Measurements from ENCODE around the gene SOX8. TPM values are rescaled to one million over a fixed set of nuclear protein-coding genes. Genes with fewer than 3 reads are reported as not detected.

SOX8 gene
- total and polyA plus RNA-seq, 7 experiments from 2014 or later = 0.07 to 5.4 (median 3.1) TPM

DNA sequence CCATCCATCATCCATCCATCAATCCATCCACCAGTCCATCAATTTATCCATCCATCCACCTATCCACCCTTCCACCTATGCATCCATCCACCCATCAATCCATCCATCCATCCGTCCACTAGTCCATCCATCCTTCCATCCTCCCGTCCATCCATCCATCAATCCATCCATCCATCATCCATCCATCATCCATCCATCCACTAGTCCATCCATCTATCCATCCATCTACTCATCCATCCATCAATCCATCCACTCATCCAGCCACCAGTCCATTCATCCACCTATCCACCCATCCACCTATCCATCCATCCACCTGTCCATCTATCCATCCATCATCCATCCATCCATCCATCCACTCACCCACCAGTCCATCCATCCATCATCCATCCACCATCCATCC is 51.0 kb downstream of the SOX8 start:
- POLR2A ChIA-PET = no interaction called here
- intact Hi-C loops (cut with micrococcal nuclease) = no loop called here
- peaks cover 0 to 3% (median 0%) of the 10 kb centered on the region in 7 donors for H3K4me1 Mint-ChIP-seq
- H3K9me3 Mint-ChIP-seq = no peaks in the 10 kb centered on the region
- Histone ChIP-seq H3K4me1 (ENCODE audit: control insufficient read depth in 2 of 2, insufficient read depth in 2 of 2, low read length in 2 of 2) (no peaks in the 10 kb centered on the region), H3K9me3 (ENCODE audit: control insufficient read depth in 2 of 3, low read length in 3 of 3) (no peaks in the 10 kb centered on the region), H3K4me3 (ENCODE audit: low read length) (no peak overlapping the region), H3K27ac (ENCODE audit: low read depth, low read length) (no peak overlapping the region), H3K27me3 (ENCODE audit: control insufficient read depth in 2 of 2, insufficient read depth in 2 of 2, low read length in 2 of 2) (no peaks in the 10 kb centered on the region), H3K36me3 (ENCODE audit: control insufficient read depth in 2 of 3, insufficient read depth in 3 of 3, low read length in 3 of 3) (no peaks in the 10 kb centered on the region)
- H3K27ac Mint-ChIP-seq = no peak overlapping the region
- no peaks in the 10 kb centered on the region for H3K36me3 Mint-ChIP-seq
- H3K4me3 Mint-ChIP-seq = no peak overlapping the region
- CTCF ChIA-PET = no interaction called here
- ATAC-seq (no peak), DNase-seq (no peak)
- peaks cover 0 to 15% (median 5%) of the 10 kb centered on the region in 5 donors for H3K27me3 Mint-ChIP-seq

DNA sequence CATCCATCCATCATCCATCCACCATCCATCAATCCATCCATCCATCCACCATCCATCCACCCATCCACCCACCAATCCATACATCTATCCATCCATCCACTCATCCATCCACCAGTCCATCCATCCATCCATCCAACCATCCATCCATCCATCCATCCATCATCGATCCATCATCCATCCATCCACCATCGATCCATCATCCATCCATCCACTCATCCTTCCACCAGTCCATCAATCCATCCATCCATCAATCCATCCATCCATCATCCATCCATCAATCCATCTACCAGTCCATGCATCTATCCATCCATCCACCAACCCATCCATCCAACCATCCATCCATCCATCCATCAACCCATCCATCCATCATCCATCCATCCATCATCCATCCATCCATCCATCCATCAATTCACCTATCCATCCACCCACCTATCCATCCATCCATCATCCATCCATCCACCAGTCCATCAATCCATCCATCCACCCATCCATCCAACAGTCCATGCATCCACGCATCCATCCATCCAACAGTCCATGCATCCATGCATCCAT is 51.6 kb downstream of the SOX8 start:
- Mint-ChIP-seq H3K27ac (no peak overlapping the region), H3K27me3 (peaks cover 0 to 12% (median 5%) of the 10 kb centered on the region in 5 donors), H3K9me3 (no peaks in the 10 kb centered on the region), H3K36me3 (no peaks in the 10 kb centered on the region), H3K4me1 (peaks cover 0 to 3% (median 0%) of the 10 kb centered on the region in 7 donors), H3K4me3 (no peak overlapping the region)
- CTCF ChIA-PET = no interaction called here
- H3K27me3 ChIP-seq (ENCODE audit: control insufficient read depth in 2 of 2, insufficient read depth in 2 of 2, low read length in 2 of 2) = no peaks in the 10 kb centered on the region
- H3K36me3 ChIP-seq (ENCODE audit: control insufficient read depth in 2 of 3, insufficient read depth in 3 of 3, low read length in 3 of 3) = no peaks in the 10 kb centered on the region
- intact Hi-C loops (cut with micrococcal nuclease) = no loop called here
- no peak overlapping the region for H3K4me3 ChIP-seq (ENCODE audit: low read length)
- no peak overlapping the region for H3K27ac ChIP-seq (ENCODE audit: low read depth, low read length)
- POLR2A ChIA-PET = interaction anchor here (0.9 kb wide), 1 partner anchor 13 kb away, joined by 4 read pairs; no protein-coding TSS in a partner anchor
- no peak for DNase-seq
- H3K4me1 ChIP-seq (ENCODE audit: control insufficient read depth in 2 of 2, insufficient read depth in 2 of 2, low read length in 2 of 2) = no peaks in the 10 kb centered on the region
- ATAC-seq = no peak
- no peaks in the 10 kb centered on the region for H3K9me3 ChIP-seq (ENCODE audit: control insufficient read depth in 2 of 3, low read length in 3 of 3)

DNA sequence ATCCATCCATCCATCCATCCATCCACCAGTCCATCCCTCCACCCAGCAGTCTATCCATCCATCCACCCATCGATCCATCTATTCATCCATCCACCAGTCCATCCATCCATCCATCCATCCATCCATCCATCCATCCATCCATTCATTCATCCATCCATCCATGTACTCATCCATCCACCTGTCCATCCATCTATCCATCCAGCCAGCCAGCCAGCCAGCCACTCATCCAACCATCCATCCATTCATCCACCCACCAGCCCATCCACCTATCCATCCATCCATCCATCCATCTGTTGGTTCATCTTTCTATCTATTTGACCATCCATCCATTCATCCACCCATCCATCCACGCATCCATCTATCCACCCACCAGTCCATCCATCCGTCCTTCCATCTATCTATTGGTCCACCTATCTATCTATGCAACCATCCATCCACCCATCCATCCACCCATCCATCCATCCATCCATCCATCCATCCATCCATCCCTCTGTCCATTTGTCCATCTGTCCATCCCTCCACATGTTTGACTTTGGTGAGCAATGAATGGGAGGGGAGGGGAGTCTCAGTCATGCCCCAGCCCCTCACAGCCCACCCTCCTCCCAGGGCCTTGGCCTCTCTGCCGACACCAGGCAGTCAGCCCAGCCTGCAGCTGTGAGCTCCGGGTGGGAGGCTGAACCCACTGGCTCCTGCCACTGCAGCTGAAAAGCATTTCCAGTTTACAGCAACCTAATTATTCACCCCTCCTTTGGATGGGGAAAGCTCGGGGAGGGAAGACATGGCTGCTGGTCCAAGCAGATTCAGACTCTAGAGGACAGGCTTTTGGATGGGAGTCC is 52.9 kb downstream of the SOX8 start:
- DNase-seq (no peak), ATAC-seq (no peak)
- no peaks in the 10 kb centered on the region for H3K4me1 ChIP-seq (ENCODE audit: control insufficient read depth in 2 of 2, insufficient read depth in 2 of 2, low read length in 2 of 2)
- H3K4me3 Mint-ChIP-seq = no peak overlapping the region
- H3K4me1 Mint-ChIP-seq = peaks cover 0 to 1% (median 0%) of the 10 kb centered on the region in 7 donors
- intact Hi-C loops (cut with micrococcal nuclease) = no loop called here
- H3K27me3 ChIP-seq (ENCODE audit: control insufficient read depth in 2 of 2, insufficient read depth in 2 of 2, low read length in 2 of 2) = no peaks in the 10 kb centered on the region
- no peaks in the 10 kb centered on the region for H3K9me3 Mint-ChIP-seq
- no peak overlapping the region for H3K27ac ChIP-seq (ENCODE audit: low read depth, low read length)
- POLR2A ChIA-PET = interaction anchor here (0.9 kb wide), 1 partner anchor 14 kb away, joined by 4 read pairs; no protein-coding TSS in a partner anchor
- no peak overlapping the region for H3K4me3 ChIP-seq (ENCODE audit: low read length)
- CTCF ChIA-PET = no interaction called here
- H3K27me3 Mint-ChIP-seq = peaks cover 0 to 5% (median 2%) of the 10 kb centered on the region in 5 donors
- H3K27ac Mint-ChIP-seq = no peak overlapping the region
- no peaks in the 10 kb centered on the region for H3K36me3 Mint-ChIP-seq
- H3K9me3 ChIP-seq (ENCODE audit: control insufficient read depth in 2 of 3, low read length in 3 of 3) = no peaks in the 10 kb centered on the region
- no peaks in the 10 kb centered on the region for H3K36me3 ChIP-seq (ENCODE audit: control insufficient read depth in 2 of 3, insufficient read depth in 3 of 3, low read length in 3 of 3)

DNA sequence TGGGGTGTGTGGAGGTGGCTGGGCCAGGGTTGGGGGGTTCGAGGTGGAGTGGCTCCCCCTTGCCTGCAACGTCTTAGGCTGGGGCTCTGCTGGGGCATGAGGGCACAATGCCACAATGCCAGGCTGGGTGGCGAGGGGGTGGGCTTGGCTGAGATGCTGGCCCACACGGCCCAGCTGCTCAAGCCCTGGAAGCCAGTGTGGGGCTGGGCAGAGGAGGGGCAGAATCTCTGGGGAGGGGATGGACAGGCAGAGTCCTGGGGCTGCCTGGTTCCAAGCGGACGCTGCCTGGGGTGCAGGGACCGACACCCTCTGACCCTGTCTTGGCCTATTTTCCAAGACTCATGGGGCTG is 53.5 kb downstream of the SOX8 start:
- Histone ChIP-seq H3K27me3 (ENCODE audit: control insufficient read depth in 2 of 2, insufficient read depth in 2 of 2, low read length in 2 of 2) (no peaks in the 10 kb centered on the region), H3K27ac (ENCODE audit: low read depth, low read length) (no peak overlapping the region), H3K9me3 (ENCODE audit: control insufficient read depth in 2 of 3, low read length in 3 of 3) (no peaks in the 10 kb centered on the region), H3K4me3 (ENCODE audit: low read length) (no peak overlapping the region), H3K4me1 (ENCODE audit: control insufficient read depth in 2 of 2, insufficient read depth in 2 of 2, low read length in 2 of 2) (no peaks in the 10 kb centered on the region), H3K36me3 (ENCODE audit: control insufficient read depth in 2 of 3, insufficient read depth in 3 of 3, low read length in 3 of 3) (no peaks in the 10 kb centered on the region)
- no peaks in the 10 kb centered on the region for H3K36me3 Mint-ChIP-seq
- no peak overlapping the region for H3K27ac Mint-ChIP-seq
- ATAC-seq (no peak), DNase-seq (no peak)
- ChIA-PET POLR2A (no interaction called here), CTCF (interaction anchor here (0.6 kb wide), 1 partner anchor 9 kb away, joined by 3 read pairs; no protein-coding TSS in a partner anchor)
- no peaks in the 10 kb centered on the region for H3K9me3 Mint-ChIP-seq
- no peaks in the 10 kb centered on the region for H3K4me1 Mint-ChIP-seq
- intact Hi-C loops (cut with micrococcal nuclease) = no loop called here
- no peaks in the 10 kb centered on the region for H3K27me3 Mint-ChIP-seq
- H3K4me3 Mint-ChIP-seq = peak overlapping the region in 1 of 10 donors; percentile 29

DNA sequence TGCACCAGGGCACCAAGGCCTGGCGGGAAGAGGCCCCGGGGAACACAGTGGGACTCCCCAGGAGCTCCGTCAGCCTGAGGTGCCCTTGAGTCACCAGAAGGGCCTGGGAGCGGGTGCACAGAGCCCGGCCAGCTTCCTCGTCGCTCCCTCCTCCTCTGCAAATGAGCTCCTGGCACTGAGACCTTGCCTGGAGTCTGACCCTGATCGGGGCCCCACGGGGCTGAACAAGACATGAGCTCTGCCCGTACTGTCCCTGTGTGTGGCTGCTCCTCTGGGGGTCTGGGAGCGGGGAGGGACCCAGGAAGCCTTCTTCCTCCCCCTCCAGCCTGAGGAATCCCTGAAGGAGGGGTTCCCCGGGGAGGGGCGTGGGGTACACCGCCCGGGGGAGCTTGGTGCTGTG is 54.6 kb downstream of the SOX8 start:
- ATAC-seq = no peak
- no peak overlapping the region for H3K27ac Mint-ChIP-seq
- H3K4me3 Mint-ChIP-seq = no peak overlapping the region
- CTCF ChIA-PET = no interaction called here
- intact Hi-C loops (cut with micrococcal nuclease) = no loop called here
- Histone ChIP-seq H3K9me3 (ENCODE audit: control insufficient read depth in 2 of 3, low read length in 3 of 3) (no peaks in the 10 kb centered on the region), H3K27ac (ENCODE audit: low read depth, low read length) (no peak overlapping the region), H3K4me3 (ENCODE audit: low read length) (no peak overlapping the region), H3K4me1 (ENCODE audit: control insufficient read depth in 2 of 2, insufficient read depth in 2 of 2, low read length in 2 of 2) (no peaks in the 10 kb centered on the region), H3K36me3 (ENCODE audit: control insufficient read depth in 2 of 3, insufficient read depth in 3 of 3, low read length in 3 of 3) (no peaks in the 10 kb centered on the region), H3K27me3 (ENCODE audit: control insufficient read depth in 2 of 2, insufficient read depth in 2 of 2, low read length in 2 of 2) (no peaks in the 10 kb centered on the region)
- H3K9me3 Mint-ChIP-seq = no peaks in the 10 kb centered on the region
- H3K4me1 Mint-ChIP-seq = no peaks in the 10 kb centered on the region
- POLR2A ChIA-PET = no interaction called here
- no peaks in the 10 kb centered on the region for H3K27me3 Mint-ChIP-seq
- H3K36me3 Mint-ChIP-seq = no peaks in the 10 kb centered on the region
- no peak for DNase-seq

Other genes with a start within 250 kb of the SOX8 start
- 10 to 100 TPM; 39.0 to 55.5 (median 46.1) TPM for gene CIAO3, start 240.8 kb upstream of the SOX8 start, total RNA-seq
- gene CIAO3, start 240.8 kb upstream of the SOX8 start, polyA plus RNA-seq = 10 to 100 TPM; 13.9 to 34.9 TPM
- gene MSLN, start 221.0 kb upstream of the SOX8 start, total RNA-seq = under 1 TPM in 1 of 5 experiments, not detected in 4; 0.64 TPM
- not detected for gene MSLN, start 221.0 kb upstream of the SOX8 start, polyA plus RNA-seq
- 10 to 100 TPM; 16.3 to 34.3 (median 30.3) TPM for gene RPUSD1, start 193.4 kb upstream of the SOX8 start, total RNA-seq
- gene RPUSD1, start 193.4 kb upstream of the SOX8 start, polyA plus RNA-seq = 10 to 100 TPM; 21.2 to 42.9 TPM
- 10 to 100 TPM; 32.0 to 74.8 (median 51.7) TPM for gene CHTF18, start 193.2 kb upstream of the SOX8 start, total RNA-seq
- gene CHTF18, start 193.2 kb upstream of the SOX8 start, polyA plus RNA-seq = 1 to 10 TPM; 4.5 to 8.2 TPM
- not detected for gene GNG13, start 181.0 kb upstream of the SOX8 start, total RNA-seq
- gene GNG13, start 181.0 kb upstream of the SOX8 start, polyA plus RNA-seq = not detected
- 10 to 100 TPM; 25.9 to 63.1 (median 43.1) TPM for gene LMF1, start 10.8 kb upstream of the SOX8 start, total RNA-seq
- gene LMF1, start 10.8 kb upstream of the SOX8 start, polyA plus RNA-seq = 10 to 100 TPM; 10.6 to 19.4 TPM
- gene SSTR5, start 91.0 kb downstream of the SOX8 start, total RNA-seq = not detected
- gene SSTR5, start 91.0 kb downstream of the SOX8 start, polyA plus RNA-seq = not detected
- not detected for gene C1QTNF8, start 114.5 kb downstream of the SOX8 start, total RNA-seq
- gene C1QTNF8, start 114.5 kb downstream of the SOX8 start, polyA plus RNA-seq = not detected
- 1 to 10 TPM in 4 of 5 experiments, under 1 TPM in 1; 0.31 to 8.8 (median 2.2) TPM for gene CACNA1H, start 171.3 kb downstream of the SOX8 start, total RNA-seq
- 1 to 10 TPM in 1 of 2 donors, under 1 TPM in 1; 0.73 to 3.8 TPM for gene CACNA1H, start 171.3 kb downstream of the SOX8 start, polyA plus RNA-seq
- not detected for gene TPSG1, start 243.5 kb downstream of the SOX8 start, total RNA-seq
- gene TPSG1, start 243.5 kb downstream of the SOX8 start, polyA plus RNA-seq = not detected
- 1 to 10 TPM in 1 of 5 experiments, not detected in 4; 5.3 TPM for gene TPSB2, start 248.4 kb downstream of the SOX8 start, total RNA-seq
- not detected for gene TPSB2, start 248.4 kb downstream of the SOX8 start, polyA plus RNA-seq